HG02610 (cell line): ENCODE results near the gene NOC4L.
"Not testable (repeated sequence)": the region's sequence is repeated elsewhere in the genome, so short reads cannot be mapped to it uniquely, and the experiment has no call there.

Experiments
- ATAC-seq: cut with Tn5 transposase; IDR thresholded peaks from one replicate; pipeline ENCODE4 v1.9.1; 2021; ENCODE audit warnings: mild to moderate bottlenecking, moderate library complexity; ENCODE audit not compliant: unreplicated experiment

NOC4L gene

GRCh38 chr12:132123970-132124765 is 20.1 kb upstream of the NOC4L start:
- ATAC-seq = no peak

- no peak for ATAC-seq
These were observed 19.4 kb upstream of the NOC4L start for GRCh38 chr12:132124766-132125425.

- ATAC-seq = no peak
These were observed 18.5 kb upstream of the NOC4L start for GRCh38 chr12:132125736-132126135.

- no peak for ATAC-seq
These were observed 17.2 kb upstream of the NOC4L start for GRCh38 chr12:132127041-132127440.

- ATAC-seq = no peak
These were observed 15.2 kb upstream of the NOC4L start for GRCh38 chr12:132129007-132129406.

GRCh38 chr12:132130690-132131089 is 13.6 kb upstream of the NOC4L start:
- ATAC-seq = no peak

- no peak for ATAC-seq
These were observed 13.0 kb upstream of the NOC4L start for GRCh38 chr12:132131229-132131628.

GRCh38 chr12:132131952-132132351 is 12.3 kb upstream of the NOC4L start:
- no peak for ATAC-seq

- no peak for ATAC-seq
These were observed 11.4 kb upstream of the NOC4L start for GRCh38 chr12:132132609-132133430.

- no peak for ATAC-seq
These were observed 10.2 kb upstream of the NOC4L start for GRCh38 chr12:132133952-132134652.

GRCh38 chr12:132134653-132135183 is 9.5 kb upstream of the NOC4L start:
- ATAC-seq = not testable (repeated sequence)

- not testable (repeated sequence) for ATAC-seq
These were observed 8.0 kb upstream of the NOC4L start for GRCh38 chr12:132136226-132136625.

- ATAC-seq = no peak
These were observed 6.7 kb upstream of the NOC4L start for GRCh38 chr12:132137483-132138125.

GRCh38 chr12:132138941-132139871 is 5.1 kb upstream of the NOC4L start:
- no peak for ATAC-seq

GRCh38 chr12:132139912-132140311 is 4.3 kb upstream of the NOC4L start:
- no peak for ATAC-seq

GRCh38 chr12:132140501-132140900 is 3.8 kb upstream of the NOC4L start:
- ATAC-seq = no peak

- ATAC-seq = no peak
These were observed 3.1 kb upstream of the NOC4L start for GRCh38 chr12:132140918-132141841.
